Vagina (tissue), 2 donors: ENCODE measurements around the gene PRX.

Source experiments
- CTCF ChIP-seq, 3 experiments: fragments of 450-650 bp in 2 of 3; fragments of 200-600 bp in 1 of 3; sonication (generic) in 1 of 3; IDR thresholded peaks; one replicate each; pipeline ENCODE4 v1.5.1; 2017 to 2019; ENCODE audit warnings: antibody characterized with exemption in 3 of 3, mild to moderate bottlenecking in 2 of 3, moderate library complexity in 2 of 3
- POLR2AphosphoS5 ChIP-seq, 2 donors: sonication (generic); formaldehyde crosslinking; IDR thresholded peaks; one replicate each; pipeline ENCODE4 v1.9.0; 2017; ENCODE audit warnings: antibody characterized with exemption in 2 of 2, mild to moderate bottlenecking in 2 of 2, low read depth in 1 of 2; ENCODE audit not compliant: insufficient read depth in 1 of 2

- TF ChIP-seq CTCF (IDR thresholded peaks at IDR 0.05) (no peak), POLR2AphosphoS5 (IDR thresholded peaks at IDR 0.05; ENCODE audit: insufficient read depth in 1 of 2, low read depth in 1 of 2) (peak in 1 of 2 donors; percentile 46)
Measured at GRCh38 chr19:40365613-40366401, 47.4 kb downstream of the PRX start.
